NCI-H1092 treated with DMSO at 0.1 percent for 48 hours (cell line): ENCODE measurements around the gene MAU2.
A peak's percentile ranks its signal among the peaks of the same experiment; 100 is the strongest.

Experiments used
- DNase-seq: peaks from one replicate; lab custom pipeline; 2025; lab: John Stamatoyannopoulos, UW

The MAU2 gene

DNA sequence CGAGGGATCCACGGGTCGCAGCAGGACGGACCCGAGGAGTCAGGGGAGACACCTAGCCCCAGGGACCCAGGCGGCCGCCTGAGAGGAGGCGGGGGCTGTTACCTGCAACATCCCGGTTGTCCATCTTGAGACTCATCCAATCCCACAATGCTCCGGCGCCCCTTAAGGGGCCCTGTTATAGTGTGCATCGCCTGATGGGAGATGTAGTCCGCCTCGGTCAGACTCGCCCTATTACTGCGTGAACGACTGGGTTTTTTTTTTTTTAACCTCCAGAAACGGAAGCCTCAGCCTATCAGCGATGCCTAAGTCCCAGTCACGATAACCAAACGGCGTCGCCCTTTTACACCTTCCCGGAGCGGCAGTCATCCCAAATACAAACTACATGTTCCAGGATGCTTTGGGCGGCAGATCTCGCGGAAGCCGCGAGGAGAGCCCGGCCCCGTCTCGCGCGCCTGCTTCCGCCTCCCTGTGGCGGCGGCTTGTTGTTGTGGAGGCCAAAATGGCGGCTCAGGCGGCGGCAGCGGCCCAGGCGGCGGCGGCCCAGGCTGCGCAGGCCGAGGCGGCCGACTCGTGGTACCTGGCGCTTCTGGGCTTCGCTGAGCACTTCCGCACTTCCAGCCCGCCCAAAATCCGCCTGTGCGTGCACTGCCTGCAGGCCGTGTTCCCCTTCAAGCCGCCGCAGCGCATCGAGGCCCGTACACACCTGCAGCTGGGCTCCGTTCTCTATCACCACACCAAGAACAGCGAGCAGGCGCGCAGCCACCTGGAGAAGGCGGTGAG is at the start of gene MAU2, which contains the start of gene SUGP1:
Gene MAU2 (plus strand): TSS at position 469 of the 780 bp plus-strand sequence. CDS start 31 bp downstream, at position 500.
Gene SUGP1 (minus strand): TSS at position 149 of the 780 bp plus-strand sequence. CDS start 13 bp downstream, at position 136.
- peak; percentile 96 for DNase-seq

- no peak for DNase-seq
Measured at GRCh38 chr19:19271828-19272599, 48.6 kb upstream of the MAU2 start.

- DNase-seq = no peak
Measured at GRCh38 chr19:19274146-19274545, 46.5 kb upstream of the MAU2 start.

DNA sequence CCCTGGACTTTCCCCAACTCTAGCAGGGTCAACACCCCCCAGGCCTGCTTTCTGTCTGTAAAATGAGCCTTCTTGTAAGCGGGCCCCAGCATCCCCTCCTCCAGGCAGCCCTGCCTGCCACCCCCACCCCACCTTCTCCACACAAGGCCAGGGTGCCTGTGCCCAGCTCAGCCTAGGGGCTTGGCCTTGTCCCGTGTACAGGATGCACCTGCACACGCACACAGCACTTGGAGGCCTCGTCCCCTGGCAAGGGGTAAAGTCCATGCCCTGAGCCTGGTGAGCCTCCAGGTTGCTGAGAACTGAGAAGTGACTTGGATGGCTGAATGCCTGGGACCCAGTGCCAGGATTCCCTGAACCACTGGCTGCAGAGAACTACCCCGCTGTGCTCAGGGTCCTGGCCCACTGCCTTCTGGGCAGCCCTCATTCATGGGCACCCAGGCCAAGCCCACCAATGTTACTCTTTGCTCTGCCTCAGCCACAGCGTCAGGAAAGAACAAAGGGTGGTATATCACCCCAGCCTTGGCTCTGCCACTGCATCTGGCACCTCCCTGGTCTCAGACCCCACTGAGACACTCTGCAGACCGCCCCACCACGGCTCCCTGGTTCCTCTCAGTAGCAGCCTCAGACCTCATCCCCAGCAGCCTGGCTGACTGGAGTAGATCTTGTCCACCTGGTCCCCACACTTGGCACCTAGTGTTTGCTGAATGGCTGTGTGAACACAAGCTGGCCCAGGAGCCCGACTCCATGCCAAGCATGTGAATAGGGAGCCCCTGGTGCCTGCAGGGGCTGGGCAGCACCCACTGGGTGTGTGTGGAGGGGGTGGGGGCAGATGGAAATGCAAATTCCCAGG is 45.7 kb upstream of the MAU2 start:
- no peak for DNase-seq

- DNase-seq = no peak
Measured at GRCh38 chr19:19276386-19276785, 44.2 kb upstream of the MAU2 start.

GRCh38 chr19:19276851-19277250 is 43.8 kb upstream of the MAU2 start:
- no peak for DNase-seq

- peak; percentile 75 for DNase-seq
Measured at GRCh38 chr19:19278315-19278714, 42.3 kb upstream of the MAU2 start.

- DNase-seq = no peak
Measured at GRCh38 chr19:19279062-19279612, 41.5 kb upstream of the MAU2 start.

- no peak for DNase-seq
Measured at GRCh38 chr19:19279853-19280252, 40.8 kb upstream of the MAU2 start.

GRCh38 chr19:19280561-19280960 is 40.1 kb upstream of the MAU2 start:
- peak; percentile 13 for DNase-seq

DNA sequence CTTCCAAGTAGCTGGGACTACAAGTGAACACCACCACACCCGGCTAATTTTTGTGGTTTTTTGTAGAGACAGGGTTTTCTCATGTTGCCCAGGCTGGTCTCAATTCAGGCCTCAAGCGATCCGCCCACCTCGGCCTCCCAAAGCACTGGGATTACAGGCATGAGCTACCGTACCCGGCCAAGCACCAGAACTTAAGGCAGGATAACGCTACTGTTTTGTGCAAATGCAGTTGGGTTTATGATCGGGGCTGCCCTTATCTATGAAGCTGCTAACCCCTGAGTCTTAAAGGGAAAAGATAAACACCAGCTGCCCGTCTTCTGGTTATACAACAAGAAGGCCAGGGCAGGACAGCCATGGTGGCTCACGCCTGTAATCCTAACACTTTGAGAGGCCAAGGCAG is 34.9 kb upstream of the MAU2 start:
- no peak for DNase-seq

- no peak for DNase-seq
Measured at GRCh38 chr19:19292607-19293006, 28.0 kb upstream of the MAU2 start.

DNA sequence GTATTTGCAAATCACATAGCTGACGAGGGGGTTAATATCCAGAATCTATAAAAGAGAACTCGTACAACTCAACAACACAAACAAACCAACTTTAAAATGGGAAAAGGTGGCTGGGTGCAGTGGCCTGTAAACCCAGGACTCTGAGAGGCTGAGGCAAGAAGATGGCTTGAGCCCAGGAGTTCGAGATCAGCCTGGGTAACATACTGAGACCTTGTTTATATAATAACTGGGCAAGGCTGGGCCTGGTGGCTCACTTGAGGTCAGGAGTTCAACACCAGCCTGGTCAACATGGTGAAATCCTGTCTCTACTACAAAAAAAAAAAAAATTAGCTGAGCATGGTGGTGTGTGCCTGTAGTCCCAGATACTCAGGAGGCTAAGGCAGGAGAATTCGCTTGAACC is 25.7 kb upstream of the MAU2 start:
- DNase-seq = no peak

DNA sequence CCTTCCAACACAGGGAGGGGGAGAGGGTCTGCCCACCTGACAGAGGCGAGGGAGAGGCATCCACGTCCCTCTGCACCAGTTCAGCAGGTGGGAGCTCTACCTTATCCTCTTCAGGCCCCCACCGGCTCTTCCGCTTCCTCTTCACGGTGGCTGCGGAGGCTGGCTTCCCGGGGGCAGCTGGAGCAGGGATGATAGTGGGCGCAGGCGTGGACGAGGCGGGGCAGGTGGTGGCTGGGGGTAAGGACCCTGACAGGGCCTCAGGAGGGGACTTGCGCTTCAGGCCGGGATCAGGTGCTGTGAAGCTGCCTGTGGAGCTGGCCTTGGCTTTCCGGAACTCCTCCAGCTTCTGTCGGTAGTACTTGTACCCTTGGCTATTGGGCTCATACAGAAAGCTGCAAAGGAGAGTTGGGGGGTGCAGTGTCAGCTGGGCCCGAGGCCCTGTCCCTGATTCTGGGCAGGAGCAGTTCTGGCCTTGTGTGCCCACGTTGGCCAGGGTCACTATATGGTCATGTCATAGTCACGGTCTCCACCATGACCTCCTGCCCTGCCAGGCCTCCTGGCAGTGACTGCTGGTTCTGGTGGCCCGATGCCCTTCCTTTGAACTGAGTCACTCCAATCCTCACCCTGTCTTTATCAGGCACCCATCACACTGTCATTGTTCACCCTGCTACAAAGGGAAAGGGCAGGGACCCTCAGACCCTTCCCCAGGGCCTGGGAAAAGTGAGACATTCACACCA is 23.5 kb upstream of the MAU2 start:
- DNase-seq = no peak

GRCh38 chr19:19297759-19298158 is 22.9 kb upstream of the MAU2 start:
- DNase-seq = no peak

DNA sequence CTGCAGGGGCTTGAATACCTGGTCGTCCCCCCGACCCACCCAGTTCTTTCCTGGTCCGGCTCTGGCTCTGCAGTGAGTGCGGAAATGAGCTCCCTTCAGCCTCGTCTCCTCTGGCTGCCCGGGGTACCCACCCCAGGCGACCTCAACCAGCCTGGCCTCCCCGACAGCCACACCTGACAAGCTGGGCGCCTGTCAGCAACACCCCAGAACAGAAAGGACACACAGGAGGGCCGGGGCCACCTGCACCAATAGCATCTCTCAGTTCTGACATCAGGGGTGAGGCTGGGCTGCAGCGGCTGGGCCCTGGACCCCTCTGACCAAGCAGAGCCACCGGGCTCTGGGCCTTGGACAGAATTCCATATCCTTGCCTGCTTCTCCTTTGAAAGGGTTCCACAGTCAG is 20.0 kb upstream of the MAU2 start:
- no peak for DNase-seq

DNA sequence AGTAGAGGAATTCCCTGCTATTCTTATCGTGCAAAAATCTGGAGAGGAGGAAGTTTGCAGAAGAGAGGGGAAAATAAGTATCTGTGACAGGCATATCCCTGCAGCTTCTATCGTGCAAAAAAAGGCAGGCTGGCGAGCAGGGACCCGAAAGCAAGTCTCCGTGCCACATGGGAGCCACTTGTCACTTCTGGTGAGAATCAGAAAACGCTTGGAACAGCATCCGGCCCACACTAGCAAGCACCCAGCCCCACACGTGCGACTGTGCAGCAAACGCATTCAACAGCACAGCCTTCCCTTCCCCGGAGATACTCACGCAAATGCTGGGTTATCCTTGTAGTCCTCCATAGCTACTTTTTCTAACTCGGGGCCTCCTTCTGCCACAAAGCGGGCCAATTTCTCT is 17.2 kb upstream of the MAU2 start:
- DNase-seq = no peak

- DNase-seq = no peak
Measured at GRCh38 chr19:19304186-19304965, 16.3 kb upstream of the MAU2 start.

GRCh38 chr19:19305066-19305465 is 15.6 kb upstream of the MAU2 start:
- DNase-seq = no peak

GRCh38 chr19:19305696-19306095 is 14.9 kb upstream of the MAU2 start:
- DNase-seq = no peak
